OCI-LY3 (cell line): ENCODE measurements around the gene INSIG2.

ENCODE experiments used
- CTCF ChIP-seq: fragments of 200-600, 300-600 bp; sonication (generic); IDR thresholded peaks from 2 replicates; pipeline ENCODE4 v1.5.1; 2014; ENCODE audit warnings: antibody characterized with exemption, low read length, low read depth
- EZH2phosphoT487 ChIP-seq: fragments of 200-600 bp; shearing (Covaris generic); IDR thresholded peaks from 2 replicates; pipeline ENCODE4 v1.6.1; 2018; ENCODE audit warnings: antibody characterized with exemption, mixed run types, low read depth

GRCh38 chr2:118095610-118096009 is 7.3 kb downstream of the INSIG2 start:
- TF ChIP-seq CTCF (no peak), EZH2phosphoT487 (no peak)
